ENCODE results near the gene PAX2.
A peak's percentile ranks its signal among the peaks of the same experiment; 100 is the strongest.

Gene PAX2

DNA sequence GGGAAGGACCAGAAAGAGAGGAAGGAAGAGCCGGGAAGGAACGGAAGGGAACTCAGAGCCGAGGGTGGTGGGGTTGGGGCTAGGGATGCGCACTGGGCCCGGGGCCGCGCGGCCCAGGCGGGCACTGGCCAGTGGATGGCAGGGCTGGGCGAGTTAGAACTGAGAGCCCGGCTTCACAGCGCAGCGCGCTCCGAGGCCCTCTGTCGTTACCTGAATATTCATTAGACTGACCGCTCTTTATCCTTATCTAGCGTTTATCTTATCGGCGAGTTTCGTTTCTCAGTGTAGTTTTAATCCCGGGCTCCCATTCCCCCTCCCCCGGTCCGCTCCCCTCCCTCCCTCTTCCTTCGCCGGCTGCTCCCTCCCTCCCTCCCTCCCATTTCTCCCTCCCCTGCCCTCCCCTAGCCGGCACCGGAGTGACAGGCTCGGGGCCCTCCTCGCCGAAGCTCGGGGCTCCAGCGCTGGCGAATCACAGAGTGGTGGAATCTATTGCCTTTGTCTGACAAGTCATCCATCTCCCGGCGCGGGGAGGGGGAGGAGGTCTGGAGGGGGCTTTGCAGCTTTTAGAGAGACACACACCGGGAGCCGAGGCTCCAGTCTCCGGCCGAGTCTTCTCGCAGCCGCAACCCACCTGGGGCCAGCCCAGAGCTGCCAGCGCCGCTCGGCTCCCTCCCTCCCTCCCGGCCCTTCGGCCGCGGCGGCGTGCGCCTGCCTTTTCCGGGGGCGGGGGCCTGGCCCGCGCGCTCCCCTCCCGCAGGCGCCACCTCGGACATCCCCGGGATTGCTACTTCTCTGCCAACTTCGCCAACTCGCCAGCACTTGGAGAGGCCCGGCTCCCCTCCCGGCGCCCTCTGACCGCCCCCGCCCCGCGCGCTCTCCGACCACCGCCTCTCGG, at the start of gene PAX2:
TSS of gene PAX2 (plus strand) at position 596 of the 895 bp plus-strand sequence. CDS start 679 bp downstream, outside the sequence.
- H3K4me3 ChIP-seq (ENCODE audit: low read length), result peak within 1 kb of the TSS; percentile 52
- no peaks in the 10 kb centered on the region for H3K9me3 ChIP-seq (replicated peaks; ENCODE audit: insufficient read depth, low read length)
- TF ChIP-seq EZH2phosphoT487 (IDR thresholded peaks at IDR 0.05; ENCODE audit: low read length) (no peak), EZH2 (optimal IDR thresholded peaks at IDR 0.05; ENCODE audit: low read depth, low read length) (no peak)
- TF ChIP-seq, protein P1, sequence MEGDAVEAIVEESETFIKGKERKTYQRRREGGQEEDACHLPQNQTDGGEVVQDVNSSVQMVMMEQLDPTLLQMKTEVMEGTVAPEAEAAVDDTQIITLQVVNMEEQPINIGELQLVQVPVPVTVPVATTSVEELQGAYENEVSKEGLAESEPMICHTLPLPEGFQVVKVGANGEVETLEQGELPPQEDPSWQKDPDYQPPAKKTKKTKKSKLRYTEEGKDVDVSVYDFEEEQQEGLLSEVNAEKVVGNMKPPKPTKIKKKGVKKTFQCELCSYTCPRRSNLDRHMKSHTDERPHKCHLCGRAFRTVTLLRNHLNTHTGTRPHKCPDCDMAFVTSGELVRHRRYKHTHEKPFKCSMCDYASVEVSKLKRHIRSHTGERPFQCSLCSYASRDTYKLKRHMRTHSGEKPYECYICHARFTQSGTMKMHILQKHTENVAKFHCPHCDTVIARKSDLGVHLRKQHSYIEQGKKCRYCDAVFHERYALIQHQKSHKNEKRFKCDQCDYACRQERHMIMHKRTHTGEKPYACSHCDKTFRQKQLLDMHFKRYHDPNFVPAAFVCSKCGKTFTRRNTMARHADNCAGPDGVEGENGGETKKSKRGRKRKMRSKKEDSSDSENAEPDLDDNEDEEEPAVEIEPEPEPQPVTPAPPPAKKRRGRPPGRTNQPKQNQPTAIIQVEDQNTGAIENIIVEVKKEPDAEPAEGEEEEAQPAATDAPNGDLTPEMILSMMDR (IDR thresholded peaks at IDR 0.05; ENCODE audit: low read length), result no peak
- no peaks in the 10 kb centered on the region for H3K36me3 ChIP-seq (replicated peaks; ENCODE audit: insufficient read depth, low read length)
- peaks cover 95% of the 10 kb centered on the region for H3K27me3 ChIP-seq (replicated peaks; ENCODE audit: insufficient read depth, low read length)
- peak; percentile 45 for DNase-seq
- peaks cover 6% of the 10 kb centered on the region; the same call in 1 of the 2 replicates for H3K4me1 ChIP-seq (ENCODE audit: low read length)
- peak within 1 kb of the TSS; percentile 95 for H3K4me2 ChIP-seq (ENCODE audit: low read depth, low read length)
- H3K9ac ChIP-seq (ENCODE audit: low read length), result no peak within 1 kb of the TSS
- H3K79me2 ChIP-seq (ENCODE audit: low read length), result no peaks in the 10 kb centered on the region
- H2AFZ ChIP-seq (ENCODE audit: low read length), result peak within 1 kb of the TSS; percentile 57; the same call in 1 of the 2 replicates
- no peaks in the 10 kb centered on the region for H4K20me1 ChIP-seq (ENCODE audit: insufficient read depth, low read length)
- no peaks in the 10 kb centered on the region for H3K9me2 ChIP-seq (replicated peaks; ENCODE audit: insufficient read depth, low read length)
- no peak within 1 kb of the TSS for H3K27ac ChIP-seq (ENCODE audit: low read length)
- no peaks in the 10 kb centered on the region for H3F3A ChIP-seq (ENCODE audit: insufficient read depth, low read length)

DNA sequence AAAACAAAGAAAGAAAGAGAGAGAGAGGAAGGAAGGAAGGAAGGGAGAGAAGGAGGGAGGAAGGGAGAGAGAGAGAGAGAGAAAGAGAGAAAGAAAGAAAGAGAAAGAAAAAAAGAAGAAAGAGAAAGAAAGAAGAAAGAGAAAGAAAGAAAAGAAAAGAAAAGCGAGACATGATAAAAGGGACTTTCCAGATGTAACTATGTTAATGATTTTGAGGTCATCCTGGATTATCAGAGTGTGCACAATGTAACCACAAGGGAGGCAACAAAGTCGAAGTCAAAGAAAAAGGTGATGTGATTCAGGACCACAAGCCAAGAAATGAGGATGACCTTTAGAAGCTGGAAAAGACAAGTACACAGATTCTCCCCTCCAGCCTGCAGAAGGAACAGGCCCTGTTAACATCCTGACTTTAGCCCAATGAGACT, 48.9 kb upstream of the PAX2 start:
- Histone ChIP-seq H3K27me3 (replicated peaks; ENCODE audit: insufficient read depth, low read length) (0 out of 2 replicates have a peak, but pooled peaks cover 12% of the 10 kb centered on the region), H3K27ac (ENCODE audit: low read length) (peak overlapping the region; percentile 33; the same call in 1 of the 2 replicates), H3F3A (ENCODE audit: insufficient read depth, low read length) (peaks cover 14% of the 10 kb centered on the region; the same call in 1 of the 2 replicates), H3K9ac (ENCODE audit: low read length) (no peak overlapping the region), H4K20me1 (ENCODE audit: insufficient read depth, low read length) (no peaks in the 10 kb centered on the region), H3K4me1 (ENCODE audit: low read length) (peaks cover 11% of the 10 kb centered on the region), H3K9me3 (replicated peaks; ENCODE audit: insufficient read depth, low read length) (no peaks in the 10 kb centered on the region), H3K4me2 (ENCODE audit: low read depth, low read length) (peak overlapping the region; percentile 50), H3K9me2 (replicated peaks; ENCODE audit: insufficient read depth, low read length) (no peaks in the 10 kb centered on the region), H3K79me2 (ENCODE audit: low read length) (no peaks in the 10 kb centered on the region), H3K4me3 (ENCODE audit: low read length) (peak overlapping the region; percentile 12; the same call in 1 of the 2 replicates), H3K36me3 (replicated peaks; ENCODE audit: insufficient read depth, low read length) (no peaks in the 10 kb centered on the region), H2AFZ (ENCODE audit: low read length) (no peak overlapping the region)
- peak; percentile 79 for DNase-seq
- TF ChIP-seq, protein P1 (IDR thresholded peaks at IDR 0.05; ENCODE audit: low read length), result no peak
- TF ChIP-seq EZH2 (optimal IDR thresholded peaks at IDR 0.05; ENCODE audit: low read depth, low read length) (no peak), EZH2phosphoT487 (IDR thresholded peaks at IDR 0.05; ENCODE audit: low read length) (no peak)

DNA sequence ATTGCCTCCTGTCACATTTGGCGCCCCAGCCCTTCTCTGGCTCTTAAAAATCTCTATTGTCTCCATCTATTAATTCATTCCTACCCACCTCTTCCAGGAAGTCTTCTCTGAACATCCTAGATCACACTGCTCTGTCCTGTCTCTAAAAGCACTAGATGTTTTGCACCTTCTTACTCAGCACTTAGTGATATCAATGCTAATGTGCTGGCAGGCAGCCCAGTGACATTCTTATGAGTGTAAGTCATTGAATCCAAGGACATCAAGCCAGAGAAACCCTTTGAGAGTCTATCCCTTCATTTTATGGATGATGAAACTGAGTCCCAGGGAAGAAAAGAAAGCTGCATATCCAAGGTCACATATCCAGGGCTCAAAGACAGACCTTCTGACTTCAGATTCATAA, 48.3 kb upstream of the PAX2 start:
- Histone ChIP-seq H3K4me2 (ENCODE audit: low read depth, low read length) (peak overlapping the region; percentile 50), H3K9me2 (replicated peaks; ENCODE audit: insufficient read depth, low read length) (no peaks in the 10 kb centered on the region), H2AFZ (ENCODE audit: low read length) (no peak overlapping the region), H3K27me3 (replicated peaks; ENCODE audit: insufficient read depth, low read length) (0 out of 2 replicates have a peak, but pooled peaks cover 12% of the 10 kb centered on the region), H3K27ac (ENCODE audit: low read length) (peak overlapping the region; percentile 33; the same call in 1 of the 2 replicates), H3K4me1 (ENCODE audit: low read length) (peaks cover 11% of the 10 kb centered on the region), H3K79me2 (ENCODE audit: low read length) (no peaks in the 10 kb centered on the region), H3K36me3 (replicated peaks; ENCODE audit: insufficient read depth, low read length) (no peaks in the 10 kb centered on the region), H4K20me1 (ENCODE audit: insufficient read depth, low read length) (no peaks in the 10 kb centered on the region), H3K9ac (ENCODE audit: low read length) (no peak overlapping the region), H3K9me3 (replicated peaks; ENCODE audit: insufficient read depth, low read length) (no peaks in the 10 kb centered on the region), H3K4me3 (ENCODE audit: low read length) (0 out of 2 replicates have a peak overlapping the region, but pooled peaks have one; percentile 12), H3F3A (ENCODE audit: insufficient read depth, low read length) (peaks cover 14% of the 10 kb centered on the region; the same call in 1 of the 2 replicates)
- no peak for DNase-seq
- TF ChIP-seq EZH2 (optimal IDR thresholded peaks at IDR 0.05; ENCODE audit: low read depth, low read length), result no peak
- TF ChIP-seq, protein P1 (IDR thresholded peaks at IDR 0.05; ENCODE audit: low read length), result no peak
- no peak for TF ChIP-seq EZH2phosphoT487 (IDR thresholded peaks at IDR 0.05; ENCODE audit: low read length)
